Measurements from ENCODE around the gene GAS7.

DNA sequence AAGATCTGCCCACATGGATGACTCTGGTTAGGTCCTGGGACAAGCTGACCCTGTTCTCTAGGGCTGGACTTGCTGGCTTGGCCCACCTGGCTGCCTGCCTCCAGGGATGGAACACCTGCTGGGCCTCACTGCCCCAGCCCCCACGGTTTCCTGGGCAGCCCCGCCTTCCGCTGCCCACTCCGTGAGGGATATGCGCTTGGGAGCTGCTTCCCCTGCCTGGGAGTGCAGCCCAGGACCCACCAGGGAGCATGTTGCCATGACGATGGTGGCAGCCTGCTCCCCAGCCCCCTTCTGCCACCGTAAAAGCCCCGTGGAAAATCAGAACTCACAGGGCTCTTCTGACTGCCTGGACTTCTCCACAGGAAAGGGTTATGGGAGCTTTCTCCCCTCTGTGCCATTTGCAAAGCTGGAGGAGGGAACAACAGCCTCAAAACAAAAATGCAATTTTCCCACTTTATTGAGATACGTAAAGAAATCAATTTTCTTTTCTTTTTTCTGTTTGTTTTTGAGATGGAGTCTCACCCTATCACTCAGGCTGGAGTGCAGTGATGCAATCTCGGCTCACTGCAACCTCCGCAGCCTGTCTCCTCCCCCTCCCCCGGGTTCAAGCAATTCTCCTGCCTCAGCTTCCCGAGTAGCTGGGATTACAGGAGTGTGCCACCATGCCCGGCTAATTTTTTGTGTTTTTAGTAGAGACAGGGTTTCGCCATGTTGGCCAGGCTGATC is 18.0 kb upstream of the GAS7 start:
- TF ChIP-seq, protein P1, sequence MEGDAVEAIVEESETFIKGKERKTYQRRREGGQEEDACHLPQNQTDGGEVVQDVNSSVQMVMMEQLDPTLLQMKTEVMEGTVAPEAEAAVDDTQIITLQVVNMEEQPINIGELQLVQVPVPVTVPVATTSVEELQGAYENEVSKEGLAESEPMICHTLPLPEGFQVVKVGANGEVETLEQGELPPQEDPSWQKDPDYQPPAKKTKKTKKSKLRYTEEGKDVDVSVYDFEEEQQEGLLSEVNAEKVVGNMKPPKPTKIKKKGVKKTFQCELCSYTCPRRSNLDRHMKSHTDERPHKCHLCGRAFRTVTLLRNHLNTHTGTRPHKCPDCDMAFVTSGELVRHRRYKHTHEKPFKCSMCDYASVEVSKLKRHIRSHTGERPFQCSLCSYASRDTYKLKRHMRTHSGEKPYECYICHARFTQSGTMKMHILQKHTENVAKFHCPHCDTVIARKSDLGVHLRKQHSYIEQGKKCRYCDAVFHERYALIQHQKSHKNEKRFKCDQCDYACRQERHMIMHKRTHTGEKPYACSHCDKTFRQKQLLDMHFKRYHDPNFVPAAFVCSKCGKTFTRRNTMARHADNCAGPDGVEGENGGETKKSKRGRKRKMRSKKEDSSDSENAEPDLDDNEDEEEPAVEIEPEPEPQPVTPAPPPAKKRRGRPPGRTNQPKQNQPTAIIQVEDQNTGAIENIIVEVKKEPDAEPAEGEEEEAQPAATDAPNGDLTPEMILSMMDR (IDR thresholded peaks at IDR 0.05 in 2 of 3, conservative IDR thresholded peaks at IDR 0.05 in 1 of 3; ENCODE audit: control insufficient read depth in 2 of 3, extremely low read depth in 1 of 3, insufficient read depth in 1 of 3, low read depth in 3 of 3, low read length in 3 of 3) = no peak
- TF ChIP-seq PML (IDR thresholded peaks at IDR 0.05; ENCODE audit: low read length) (no peak), KAT2A (conservative IDR thresholded peaks at IDR 0.05; ENCODE audit: control insufficient read depth, low read depth, low read length) (no peak), MXI1 (IDR thresholded peaks at IDR 0.05; ENCODE audit: low read depth, low read length) (no peak), SP1 (IDR thresholded peaks at IDR 0.05; ENCODE audit: low read depth, low read length) (no peak), SIX5 (IDR thresholded peaks at IDR 0.05; ENCODE audit: low read depth, low read length, severe bottlenecking) (no peak), SRF (IDR thresholded peaks at IDR 0.05; ENCODE audit: low read depth in 2 of 2, low read length in 2 of 2) (no peak), POLR2A (IDR thresholded peaks at IDR 0.05; ENCODE audit: low read depth, low read length) (no peak), RFX5 (IDR thresholded peaks at IDR 0.05; ENCODE audit: low read depth, low read length) (no peak), EED (IDR thresholded peaks at IDR 0.05; ENCODE audit: low read depth) (no peak), CBX5 (IDR thresholded peaks at IDR 0.05; ENCODE audit: low read depth) (no peak), SPI1 (IDR thresholded peaks at IDR 0.05; ENCODE audit: borderline replicate concordance, insufficient read depth, low read depth, low read length) (no peak), TCF7 (IDR thresholded peaks at IDR 0.05; ENCODE audit: borderline replicate concordance) (no peak)
- TF ChIP-seq, protein P2, sequence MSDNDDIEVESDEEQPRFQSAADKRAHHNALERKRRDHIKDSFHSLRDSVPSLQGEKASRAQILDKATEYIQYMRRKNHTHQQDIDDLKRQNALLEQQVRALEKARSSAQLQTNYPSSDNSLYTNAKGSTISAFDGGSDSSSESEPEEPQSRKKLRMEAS (IDR thresholded peaks at IDR 0.05; ENCODE audit: low read depth, low read length) = no peak
